Keratinocyte (primary cell): ENCODE data around the gene SLC17A7.

ENCODE experiments used
- EZH2 ChIP-seq: IDR thresholded peaks from one replicate; pipeline ENCODE4 v1.6.1; 2012; ENCODE audit warnings: inconsistent platforms, mild to moderate bottlenecking, low read length, moderate library complexity
- TF ChIP-seq, protein P1 (sequence below), 3 experiments: IDR thresholded peaks in 1 of 3; conservative IDR thresholded peaks in 1 of 3; optimal IDR thresholded peaks in 1 of 3; 2 replicates in 2 of 3; 3 replicates in 1 of 3; pipeline versions ENCODE3 to v1.5.1; 2011; ENCODE audit warnings: low read length in 3 of 3, mild to moderate bottlenecking in 3 of 3, moderate library complexity in 2 of 3, control low read depth in 1 of 3, inconsistent platforms in 1 of 3; ENCODE audit not compliant: insufficient read depth in 2 of 3; ENCODE audit errors: extremely low read depth in 1 of 3

DNA sequence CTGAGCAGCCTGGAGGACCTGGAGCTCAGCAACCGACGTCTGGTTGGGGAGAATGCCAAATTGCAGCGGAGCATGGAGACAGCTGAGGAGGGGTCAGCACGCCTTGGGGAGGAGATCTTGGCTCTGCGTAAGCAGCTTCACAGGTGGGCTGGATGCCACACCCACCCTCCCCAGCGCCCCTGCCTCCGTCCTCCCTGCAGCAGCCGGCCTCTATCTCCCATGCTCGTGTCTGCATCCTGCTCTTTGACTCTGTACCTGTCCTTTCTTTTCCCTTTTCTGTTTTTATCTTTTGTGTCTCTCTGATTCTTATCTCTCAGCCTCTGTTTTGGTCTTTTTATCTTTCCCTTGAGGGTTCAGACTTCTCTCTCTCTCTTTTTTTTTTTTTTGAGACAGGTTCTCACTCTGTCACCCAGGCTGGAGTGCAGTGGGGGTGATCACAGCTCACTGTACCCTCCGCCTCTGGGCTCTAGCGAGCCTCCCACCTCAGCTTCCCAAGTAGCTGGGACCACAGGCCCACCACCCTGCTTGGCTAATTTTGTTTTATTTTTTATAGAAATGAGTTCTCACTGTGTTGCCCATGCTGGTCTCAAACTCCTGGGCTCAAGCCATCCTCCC, 43.2 kb downstream of the SLC17A7 start:
- TF ChIP-seq, protein P1, sequence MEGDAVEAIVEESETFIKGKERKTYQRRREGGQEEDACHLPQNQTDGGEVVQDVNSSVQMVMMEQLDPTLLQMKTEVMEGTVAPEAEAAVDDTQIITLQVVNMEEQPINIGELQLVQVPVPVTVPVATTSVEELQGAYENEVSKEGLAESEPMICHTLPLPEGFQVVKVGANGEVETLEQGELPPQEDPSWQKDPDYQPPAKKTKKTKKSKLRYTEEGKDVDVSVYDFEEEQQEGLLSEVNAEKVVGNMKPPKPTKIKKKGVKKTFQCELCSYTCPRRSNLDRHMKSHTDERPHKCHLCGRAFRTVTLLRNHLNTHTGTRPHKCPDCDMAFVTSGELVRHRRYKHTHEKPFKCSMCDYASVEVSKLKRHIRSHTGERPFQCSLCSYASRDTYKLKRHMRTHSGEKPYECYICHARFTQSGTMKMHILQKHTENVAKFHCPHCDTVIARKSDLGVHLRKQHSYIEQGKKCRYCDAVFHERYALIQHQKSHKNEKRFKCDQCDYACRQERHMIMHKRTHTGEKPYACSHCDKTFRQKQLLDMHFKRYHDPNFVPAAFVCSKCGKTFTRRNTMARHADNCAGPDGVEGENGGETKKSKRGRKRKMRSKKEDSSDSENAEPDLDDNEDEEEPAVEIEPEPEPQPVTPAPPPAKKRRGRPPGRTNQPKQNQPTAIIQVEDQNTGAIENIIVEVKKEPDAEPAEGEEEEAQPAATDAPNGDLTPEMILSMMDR (optimal IDR thresholded peaks at IDR 0.05 in 1 of 3, IDR thresholded peaks at IDR 0.05 in 1 of 3, conservative IDR thresholded peaks at IDR 0.05 in 1 of 3; ENCODE audit: extremely low read depth in 1 of 3, insufficient read depth in 2 of 3, low read length in 3 of 3) = no peak
- TF ChIP-seq EZH2 = no peak
